IPS-18c (cell line): ENCODE data around the gene PTRH2.
A peak's percentile ranks its signal among the peaks of the same experiment; 100 is the strongest.
"Not testable (repeated sequence)": the region's sequence is repeated elsewhere in the genome, so short reads cannot be mapped to it uniquely, and the experiment has no call there.

Experiments used
- H3K4me3 ChIP-seq: 2 replicates; pipeline ENCODE4 v1.7.0; 2013; ENCODE audit warnings: low read depth, mild to moderate bottlenecking, low read length, moderate library complexity; ENCODE audit not compliant: insufficient read depth
- H3K9me3 ChIP-seq: one replicate; pipeline ENCODE4 v1.6.1; 2013; ENCODE audit warnings: mild to moderate bottlenecking, low read length, moderate library complexity; ENCODE audit not compliant: control insufficient read depth, insufficient read depth

The PTRH2 gene

GRCh38 chr17:59707149-59707970 is at the start of gene PTRH2, which contains the start of gene VMP1:
Gene PTRH2 (minus strand): TSS chr17:59707430. CDS start chr17:59697978, 9,452 bp downstream.
Gene VMP1 (plus strand): TSS chr17:59707654. CDS start chr17:59731447, 23,793 bp downstream.
- Histone ChIP-seq H3K4me3 (peak within 1 kb of the TSS; percentile 98), H3K9me3 (no peaks in the 10 kb centered on the region)

- H3K4me3 ChIP-seq = no peak overlapping the region
Observed at GRCh38 chr17:59756236-59756818, 49.1 kb upstream of the PTRH2 start.

DNA sequence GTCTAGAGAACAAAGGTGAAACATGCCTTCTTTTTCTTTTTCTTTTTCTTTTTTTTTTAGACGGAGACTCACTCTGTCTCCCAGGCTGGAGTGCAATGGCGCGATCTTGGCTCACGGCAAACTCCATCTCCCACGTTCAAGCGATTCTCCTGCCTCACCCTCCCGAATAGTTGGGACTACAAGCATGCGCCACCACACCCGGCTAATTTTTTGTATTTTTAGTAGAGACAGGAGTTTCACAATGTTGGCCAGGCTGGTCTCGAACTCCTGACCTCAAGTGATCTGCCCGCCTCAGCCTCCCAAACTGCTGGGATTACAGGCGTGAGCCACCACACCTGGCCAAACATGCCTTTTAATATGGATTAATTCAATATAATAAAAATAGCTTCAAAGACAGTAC is 47.8 kb upstream of the PTRH2 start:
- not testable (repeated sequence) for H3K9me3 ChIP-seq, H3K4me3 ChIP-seq

More at GRCh38 chr17:59756236-59756818, 49.1 kb upstream of the PTRH2 start:
- H3K9me3 ChIP-seq = no peaks in the 10 kb centered on the region

- H3K9me3 ChIP-seq = no peaks in the 10 kb centered on the region
- H3K4me3 ChIP-seq = no peak overlapping the region
Observed at GRCh38 chr17:59754552-59754951, 47.3 kb upstream of the PTRH2 start.

DNA sequence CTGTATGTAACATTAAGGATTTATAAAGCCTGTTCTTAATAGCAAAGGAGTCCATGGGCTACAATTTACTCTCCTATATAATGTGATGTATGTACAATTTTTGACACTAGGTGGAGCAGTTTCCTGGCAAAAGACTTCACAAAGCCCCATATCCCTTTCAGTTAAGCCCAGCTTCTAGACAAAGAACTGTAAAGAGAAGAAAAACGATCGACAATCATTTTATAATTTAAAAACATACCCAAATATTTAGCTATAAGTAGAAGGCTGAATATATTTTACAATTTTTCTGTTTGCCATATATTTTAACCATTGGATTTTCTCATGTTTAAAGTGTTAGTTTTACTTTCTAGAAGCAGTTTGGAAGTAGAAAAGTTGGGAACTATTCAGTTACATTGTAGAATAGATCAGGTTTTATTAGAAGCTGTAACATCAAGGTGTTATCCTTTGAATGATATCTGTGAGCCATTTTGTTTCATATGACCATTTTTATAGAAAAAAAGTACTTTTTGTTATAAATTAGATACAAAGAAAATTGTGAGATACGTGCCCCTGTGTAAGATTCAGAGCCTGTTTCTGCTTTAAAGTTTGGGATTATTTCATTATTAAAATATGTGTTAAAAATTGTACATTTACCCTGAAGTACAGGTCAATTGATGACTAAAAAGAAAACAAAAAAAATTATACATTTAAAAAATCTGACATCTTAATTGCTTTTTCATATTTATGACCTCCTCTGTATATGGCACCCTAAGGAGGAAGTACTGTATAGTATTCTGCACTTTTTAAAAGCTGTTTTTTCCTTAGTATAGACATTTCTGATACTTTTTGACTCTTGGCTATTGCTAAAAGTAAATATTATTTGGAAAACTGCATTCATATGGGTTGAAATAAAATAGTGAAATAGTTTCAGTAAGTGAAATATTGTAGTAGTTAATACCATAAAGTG is 46.6 kb upstream of the PTRH2 start:
- Histone ChIP-seq H3K4me3 (no peak overlapping the region), H3K9me3 (no peaks in the 10 kb centered on the region)

DNA sequence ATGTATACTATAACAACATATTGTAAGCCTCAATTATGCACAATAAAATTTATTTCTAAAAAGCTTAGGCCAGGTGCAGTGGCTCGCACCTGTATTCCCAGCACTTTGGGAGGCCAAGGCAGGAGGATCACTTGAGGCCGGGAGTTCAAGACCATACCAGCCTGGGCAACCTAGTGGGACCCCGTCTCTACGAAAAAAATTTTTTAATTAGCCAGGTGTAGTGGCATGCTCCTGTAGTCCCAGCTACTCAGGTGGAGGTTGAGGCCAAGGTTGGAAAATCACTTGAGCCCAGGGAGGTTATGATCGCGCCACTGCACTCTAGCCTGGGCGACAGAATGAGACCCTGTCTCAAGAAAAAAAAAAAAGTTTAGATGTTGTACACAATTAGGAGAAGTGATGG is 45.7 kb upstream of the PTRH2 start:
- Histone ChIP-seq H3K9me3 (no peaks in the 10 kb centered on the region), H3K4me3 (no peak overlapping the region)

GRCh38 chr17:59752446-59752845 is 45.2 kb upstream of the PTRH2 start:
- Histone ChIP-seq H3K4me3 (no peak overlapping the region), H3K9me3 (no peaks in the 10 kb centered on the region)

DNA sequence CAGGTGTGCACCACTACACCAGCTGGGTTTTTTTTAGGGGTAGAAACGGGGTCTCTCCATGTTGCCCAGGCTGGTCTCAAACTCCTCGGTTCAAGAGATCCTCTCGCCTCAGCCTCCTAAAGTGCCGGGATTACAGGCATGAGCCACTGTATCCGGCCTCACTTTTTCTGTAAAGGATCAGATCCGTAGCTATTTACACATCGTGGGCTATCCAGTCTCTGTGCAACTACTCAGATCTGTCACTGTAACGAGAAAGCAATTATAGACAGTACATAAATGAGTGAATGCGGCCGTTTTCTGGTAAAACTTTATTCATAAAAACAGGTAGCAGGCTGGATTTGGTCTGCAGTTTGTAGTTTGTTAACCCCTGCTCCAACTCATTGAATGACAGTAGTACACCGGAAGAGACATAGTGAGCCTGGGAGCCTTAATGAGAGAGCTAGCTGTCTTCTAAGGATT is 44.8 kb upstream of the PTRH2 start:
- no peaks in the 10 kb centered on the region for H3K9me3 ChIP-seq
- no peak overlapping the region for H3K4me3 ChIP-seq

DNA sequence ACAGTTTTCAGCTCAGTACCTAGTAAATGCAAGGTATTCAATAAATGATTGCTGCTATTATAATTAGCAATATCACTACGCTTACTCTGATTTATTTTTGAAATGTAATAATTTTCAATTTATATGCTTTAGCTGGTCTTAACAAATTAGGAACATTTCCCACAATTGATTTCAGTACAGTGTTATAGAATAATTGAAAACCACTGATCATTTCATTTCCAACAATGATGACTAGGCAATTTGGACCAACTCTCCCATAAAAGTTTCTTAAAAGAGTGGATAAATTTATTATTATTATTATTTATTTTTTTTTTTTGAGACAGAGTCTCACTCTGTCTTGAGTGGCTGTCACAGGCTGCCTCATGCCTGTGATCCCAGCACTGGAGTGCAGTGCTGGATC is 41.4 kb upstream of the PTRH2 start:
- Histone ChIP-seq H3K4me3 (no peak overlapping the region), H3K9me3 (peaks cover 3% of the 10 kb centered on the region)

- peaks cover 5% of the 10 kb centered on the region for H3K9me3 ChIP-seq
- H3K4me3 ChIP-seq = no peak overlapping the region
Observed at GRCh38 chr17:59746849-59747445, 39.7 kb upstream of the PTRH2 start.

DNA sequence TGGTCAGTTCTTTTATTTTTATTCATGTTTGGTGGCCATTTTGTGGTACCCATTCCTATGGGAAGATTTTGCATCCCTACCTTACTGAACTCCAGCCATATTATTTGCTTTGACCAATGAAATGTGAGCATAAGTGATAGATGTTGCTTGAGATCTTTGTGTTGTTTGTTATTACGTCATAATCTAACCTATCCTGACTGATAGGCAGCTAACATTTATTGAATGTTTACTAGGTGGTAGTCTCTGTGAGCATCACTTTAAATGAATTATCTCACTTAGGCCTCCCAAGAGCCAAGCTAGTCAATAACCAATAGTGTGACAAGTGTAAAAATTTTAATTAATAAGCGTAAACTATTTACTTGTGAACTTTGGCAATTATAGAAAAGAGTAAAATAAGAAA is 37.8 kb upstream of the PTRH2 start:
- Histone ChIP-seq H3K4me3 (no peak overlapping the region), H3K9me3 (peaks cover 5% of the 10 kb centered on the region)

DNA sequence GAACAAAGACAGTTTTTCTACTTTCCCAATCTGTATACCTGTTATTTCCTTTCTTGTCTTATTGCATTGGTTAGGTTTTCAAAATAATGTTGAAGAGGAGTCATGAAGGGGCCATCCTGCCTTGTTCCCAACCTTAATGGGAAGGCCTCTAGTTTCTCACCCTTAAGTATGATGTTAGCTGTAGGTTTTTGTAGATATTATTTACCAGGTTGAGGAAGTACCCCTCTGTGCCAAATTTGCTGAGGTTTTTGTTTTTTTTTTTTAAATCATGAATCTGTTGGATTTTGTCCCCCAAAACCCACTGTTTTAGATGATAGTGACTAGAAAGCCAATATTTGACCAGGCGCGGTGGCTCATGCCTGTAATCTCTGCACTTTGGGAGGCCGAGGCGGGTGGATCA is 36.6 kb upstream of the PTRH2 start:
- Histone ChIP-seq H3K4me3 (no peak overlapping the region), H3K9me3 (peaks cover 5% of the 10 kb centered on the region)

DNA sequence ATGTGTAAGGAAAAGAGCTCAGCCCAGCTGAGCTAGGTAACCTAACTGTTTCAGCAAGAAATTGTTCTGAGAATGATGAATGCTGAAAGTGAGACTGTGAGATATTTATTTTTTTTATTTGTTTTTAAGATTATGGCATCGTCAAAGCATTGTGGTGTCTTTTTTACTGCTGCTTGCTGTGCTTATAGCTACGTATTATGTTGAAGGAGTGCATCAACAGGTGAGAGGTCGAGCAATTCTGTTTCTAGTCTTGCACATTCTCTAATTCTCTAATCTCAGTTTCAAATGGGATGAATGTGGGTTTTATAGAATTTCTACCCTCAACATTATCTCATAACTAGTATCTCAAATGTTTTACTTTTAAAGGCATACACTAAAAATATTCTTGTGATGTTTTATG is 30.1 kb upstream of the PTRH2 start:
- no peaks in the 10 kb centered on the region for H3K9me3 ChIP-seq
- H3K4me3 ChIP-seq = no peak overlapping the region

DNA sequence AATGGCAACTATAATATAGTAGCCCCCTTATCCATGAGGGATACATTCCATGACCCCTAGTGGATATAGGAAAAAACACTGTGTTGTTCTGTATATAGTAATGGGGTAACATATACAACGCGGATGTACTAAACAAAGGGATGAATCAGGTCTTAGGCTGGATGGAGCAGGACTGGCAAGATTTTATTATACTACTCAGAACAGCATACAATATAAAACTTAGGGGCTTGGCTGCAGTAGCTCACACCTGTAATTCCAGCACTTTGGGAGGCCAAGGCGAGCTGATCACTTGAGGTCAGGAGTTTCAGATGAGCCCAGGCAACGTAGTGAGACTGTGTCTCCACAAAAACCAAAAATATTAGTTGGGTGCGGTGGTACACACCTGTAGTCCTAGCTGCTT is 27.0 kb upstream of the PTRH2 start:
- no peak overlapping the region for H3K4me3 ChIP-seq
- no peaks in the 10 kb centered on the region for H3K9me3 ChIP-seq

GRCh38 chr17:59733697-59734096 is 26.5 kb upstream of the PTRH2 start:
- H3K9me3 ChIP-seq = no peaks in the 10 kb centered on the region

GRCh38 chr17:59730268-59730834 is 23.1 kb upstream of the PTRH2 start:
- Histone ChIP-seq H3K4me3 (no peak overlapping the region), H3K9me3 (no peaks in the 10 kb centered on the region)

More at GRCh38 chr17:59733697-59734096, 26.5 kb upstream of the PTRH2 start:
- no peak overlapping the region for H3K4me3 ChIP-seq
